ENCODE data around the gene C1orf35.

C1orf35 gene

GRCh38 chr1:228064296-228064695 lies 38.8 kb downstream of the C1orf35 start:
- no peak for DNase-seq (ENCODE audit: low read depth in 1 of 2, low spot score in 1 of 2)

- DNase-seq (ENCODE audit: low read depth in 1 of 2, low spot score in 1 of 2): no peak
These were observed 39.6 kb downstream of the C1orf35 start for GRCh38 chr1:228063251-228064191.

GRCh38 chr1:228062812-228063211 lies 40.3 kb downstream of the C1orf35 start:
- DNase-seq (ENCODE audit: low read depth in 1 of 2, low spot score in 1 of 2): no peak

GRCh38 chr1:228062085-228062791 lies 40.9 kb downstream of the C1orf35 start:
- DNase-seq (ENCODE audit: low read depth in 1 of 2, low spot score in 1 of 2): no peak

GRCh38 chr1:228061411-228062084 lies 41.6 kb downstream of the C1orf35 start:
- DNase-seq (ENCODE audit: low read depth in 1 of 2, low spot score in 1 of 2): no peak

GRCh38 chr1:228060458-228061190 lies 42.5 kb downstream of the C1orf35 start:
- DNase-seq (ENCODE audit: low read depth in 1 of 2, low spot score in 1 of 2): no peak

GRCh38 chr1:228059634-228060457 lies 43.3 kb downstream of the C1orf35 start:
- peak; percentile 27 to 52 for DNase-seq (ENCODE audit: low read depth in 1 of 2, low spot score in 1 of 2)

GRCh38 chr1:228058949-228059633 lies 44.0 kb downstream of the C1orf35 start:
- peak in 1 of 2 donors; percentile 40 for DNase-seq (ENCODE audit: low read depth in 1 of 2, low spot score in 1 of 2)

- no peak for DNase-seq (ENCODE audit: low read depth in 1 of 2, low spot score in 1 of 2)
These were observed 44.8 kb downstream of the C1orf35 start for GRCh38 chr1:228058172-228058948.

All from activated T-helper 1 cell treated with anti-CD3 and anti-CD28 coated beads, Interleukin-2, amount 50 U/mL, for 16 hours (primary cell).